PC-3 (cell line): ENCODE measurements around the gene MX1.

Experiments used
- CTCF ChIP-seq: fragments of 300-600 bp; sonication (generic); conservative IDR thresholded peaks from 2 replicates; pipeline ENCODE4 v1.5.1; 2017; ENCODE audit warnings: antibody characterized with exemption, low read depth, mild to moderate bottlenecking, low read length
- EZH2 ChIP-seq: fragments of 300-600 bp; sonication (generic); IDR thresholded peaks from one replicate; pipeline ENCODE4 v1.6.1; 2017; ENCODE audit warnings: antibody characterized with exemption, mild to moderate bottlenecking, low read length; ENCODE audit not compliant: unreplicated experiment
- EZH2phosphoT487 ChIP-seq: fragments of 300-600 bp; sonication (generic); IDR thresholded peaks from 2 replicates; pipeline ENCODE4 v1.6.1; 2018; ENCODE audit warnings: mild to moderate bottlenecking, antibody characterized with exemption, low read length, borderline replicate concordance

DNA sequence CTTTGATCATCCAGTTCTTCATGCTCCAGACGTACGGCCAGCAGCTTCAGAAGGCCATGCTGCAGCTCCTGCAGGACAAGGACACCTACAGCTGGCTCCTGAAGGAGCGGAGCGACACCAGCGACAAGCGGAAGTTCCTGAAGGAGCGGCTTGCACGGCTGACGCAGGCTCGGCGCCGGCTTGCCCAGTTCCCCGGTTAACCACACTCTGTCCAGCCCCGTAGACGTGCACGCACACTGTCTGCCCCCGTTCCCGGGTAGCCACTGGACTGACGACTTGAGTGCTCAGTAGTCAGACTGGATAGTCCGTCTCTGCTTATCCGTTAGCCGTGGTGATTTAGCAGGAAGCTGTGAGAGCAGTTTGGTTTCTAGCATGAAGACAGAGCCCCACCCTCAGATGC lies 32.5 kb downstream of the MX1 start:
- TF ChIP-seq CTCF, result no peak
- TF ChIP-seq EZH2, result no peak
- TF ChIP-seq EZH2phosphoT487, result no peak
